Measurements from ENCODE around the gene VASH1. TPM values are rescaled to one million over a fixed set of nuclear protein-coding genes. Genes with fewer than 3 reads are reported as not detected.

VASH1 gene
- total RNA-seq, 2 donors from 2014 or later: 2.1 to 19.8 TPM

DNA sequence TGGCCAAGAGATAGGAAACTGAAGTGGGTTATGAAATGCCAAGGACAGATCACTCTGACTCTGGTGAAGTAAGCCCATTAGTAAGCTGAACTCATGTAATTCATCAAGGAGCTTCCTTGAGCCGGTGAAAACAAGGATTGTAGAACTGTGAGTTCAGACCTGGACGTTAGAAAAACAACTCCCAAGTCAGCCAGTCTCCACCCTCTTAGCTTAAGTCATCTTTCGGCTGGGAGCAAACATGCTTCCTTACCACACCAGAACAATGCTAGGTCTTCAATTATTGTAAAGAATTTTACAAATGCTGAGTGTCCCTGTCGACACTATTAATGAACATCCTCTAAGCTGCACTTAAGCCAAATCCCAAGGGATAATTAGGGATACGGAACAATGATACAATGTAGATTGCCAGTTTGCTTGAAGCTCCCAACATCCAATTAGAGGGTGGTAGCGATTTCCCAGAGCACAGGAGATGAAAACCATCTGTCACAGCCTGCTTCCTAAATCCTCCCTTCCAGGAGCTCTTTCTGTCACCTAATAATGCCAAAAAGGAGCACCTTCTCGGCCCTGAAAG lies 45.7 kb upstream of the VASH1 start:
- H3K9me3 ChIP-seq: no peaks in the 10 kb centered on the region
- no peaks in the 10 kb centered on the region for H3K27me3 ChIP-seq (replicated peaks; ENCODE audit: insufficient read depth)
- WGBS: 50% methylated on average over 7 of the region's 7 CpGs
- H3K4me1 ChIP-seq (replicated peaks): no peaks in the 10 kb centered on the region
- intact Hi-C loops (cut with DNase I): no loop called here
- DNase-seq (ENCODE audit: low spot score): no peak
- no peak overlapping the region for H3K4me3 ChIP-seq
- TF ChIP-seq POLR2A (IDR thresholded peaks at IDR 0.05): no peak
- TF ChIP-seq POLR2AphosphoS5 (IDR thresholded peaks at IDR 0.05): no peak
- TF ChIP-seq CTCF (IDR thresholded peaks at IDR 0.05): no peak
- no peaks in the 10 kb centered on the region for H3K36me3 ChIP-seq
- no peak overlapping the region for H3K27ac ChIP-seq

GRCh38 chr14:76716285-76716684 lies 45.0 kb upstream of the VASH1 start:
- Histone ChIP-seq H3K27me3 (replicated peaks; ENCODE audit: insufficient read depth) (no peaks in the 10 kb centered on the region), H3K36me3 (no peaks in the 10 kb centered on the region), H3K9me3 (no peaks in the 10 kb centered on the region), H3K4me1 (replicated peaks) (no peaks in the 10 kb centered on the region), H3K27ac (no peak overlapping the region), H3K4me3 (no peak overlapping the region)
- intact Hi-C loops (cut with DNase I): no loop called here
- WGBS: 47% methylated on average over 4 of the region's 4 CpGs
- DNase-seq (ENCODE audit: low spot score): no peak
- TF ChIP-seq CTCF (IDR thresholded peaks at IDR 0.05): no peak
- TF ChIP-seq POLR2AphosphoS5 (IDR thresholded peaks at IDR 0.05): no peak
- TF ChIP-seq POLR2A (IDR thresholded peaks at IDR 0.05): no peak

DNA sequence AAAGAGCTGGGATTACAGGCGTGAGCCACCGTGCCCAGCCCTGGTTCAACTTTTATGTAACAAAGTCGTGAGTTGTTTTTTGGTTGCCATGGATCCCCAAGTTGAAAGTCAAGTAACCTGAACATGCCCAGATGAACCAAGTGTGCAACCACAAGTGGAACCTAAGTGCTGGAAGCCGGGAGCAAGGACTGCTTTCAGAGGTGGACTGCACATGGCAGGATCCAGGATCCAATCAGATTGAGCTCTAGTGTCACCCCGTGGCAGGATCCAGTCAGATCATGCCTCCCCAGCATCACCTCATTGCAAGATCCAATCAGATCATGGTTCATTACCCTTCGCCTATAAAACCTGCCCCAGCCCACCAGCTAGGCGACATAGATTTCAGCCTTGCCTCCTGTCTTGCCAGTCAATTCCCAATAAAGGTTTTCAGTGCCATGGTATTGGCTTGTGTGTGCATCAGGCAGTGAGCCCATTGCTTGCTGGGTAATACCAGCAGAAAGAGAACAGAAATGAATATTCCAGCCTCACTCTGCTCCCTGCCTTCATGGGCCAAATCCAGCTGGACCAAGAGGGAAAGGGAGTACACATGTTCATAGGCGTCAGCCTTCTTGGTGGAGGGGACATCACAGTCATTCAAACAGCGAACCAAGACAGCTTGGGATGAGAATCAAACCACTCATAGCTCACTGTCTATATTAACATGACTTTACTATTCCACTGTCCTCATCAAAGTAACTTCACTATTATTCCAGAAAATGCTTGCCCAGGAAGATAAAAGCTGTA lies 43.6 kb upstream of the VASH1 start:
- no peaks in the 10 kb centered on the region for H3K4me1 ChIP-seq (replicated peaks)
- TF ChIP-seq CTCF (IDR thresholded peaks at IDR 0.05) (no peak), POLR2AphosphoS5 (IDR thresholded peaks at IDR 0.05) (no peak), POLR2A (IDR thresholded peaks at IDR 0.05) (no peak)
- no peaks in the 10 kb centered on the region for H3K9me3 ChIP-seq
- no peak overlapping the region for H3K4me3 ChIP-seq
- no peaks in the 10 kb centered on the region for H3K36me3 ChIP-seq
- intact Hi-C loops (cut with DNase I): no loop called here
- 91% methylated on average over 9 of the region's 9 CpGs for WGBS
- no peaks in the 10 kb centered on the region for H3K27me3 ChIP-seq (replicated peaks; ENCODE audit: insufficient read depth)
- no peak for DNase-seq (ENCODE audit: low spot score)
- no peak overlapping the region for H3K27ac ChIP-seq

GRCh38 chr14:76718306-76719040 lies 42.8 kb upstream of the VASH1 start:
- DNase-seq (ENCODE audit: low spot score): no peak
- Histone ChIP-seq H3K4me3 (no peak overlapping the region), H3K27me3 (replicated peaks; ENCODE audit: insufficient read depth) (no peaks in the 10 kb centered on the region), H3K36me3 (no peaks in the 10 kb centered on the region), H3K4me1 (replicated peaks) (no peaks in the 10 kb centered on the region), H3K9me3 (no peaks in the 10 kb centered on the region), H3K27ac (no peak overlapping the region)
- no peak for TF ChIP-seq POLR2AphosphoS5 (IDR thresholded peaks at IDR 0.05)
- TF ChIP-seq POLR2A (IDR thresholded peaks at IDR 0.05): no peak
- no peak for TF ChIP-seq CTCF (IDR thresholded peaks at IDR 0.05)
- intact Hi-C loops (cut with DNase I): no loop called here
- 79% methylated on average over 6 of the region's 6 CpGs for WGBS

Data from prostate gland (tissue), 2 donors.